Aorta (tissue), 4 donors: Measurements from ENCODE around the gene SETD5. TPM values are rescaled to one million over a fixed set of nuclear protein-coding genes. Genes with fewer than 3 reads are reported as not detected.

Experiments
- polyA plus RNA-seq, 2 donors: library from polyadenylated mRNA; stranded (reverse); fragments of 200-250 nt; gene quantifications; one replicate each; pipeline ENCODE4 v1.2.3, GENCODE V29; 2013
- total RNA-seq, 2 donors: library from RNA; stranded (reverse); fragmentation: NEBNext Ultra II Directional; extraction: Animal tissue kit (Norgen Biotek cat#: 25700); gene quantifications; one replicate each; pipeline ENCODE4 v1.2.1, GENCODE V29; 2021
- donor health status: healthy with polysubstance abuse.
- donor health status: Bipolar disorder and iron deficiency.
- donor health status: DM: no; HTN: no; CAD: no.
- donor health status: DM: yes; HTN: yes; CAD: no.

Gene SETD5
- total and polyA plus RNA-seq, 4 donors: 13.9 to 200 (median 92.7) TPM

Other genes starting within 250 kb of the SETD5 start
- gene SRGAP3, start 148.0 kb upstream of the SETD5 start, total RNA-seq: 10 to 100 TPM in 1 of 2 donors, 1 to 10 TPM in 1; 2.0 to 11.7 TPM
- under 1 TPM; 0.26 to 0.63 TPM for gene SRGAP3, start 148.0 kb upstream of the SETD5 start, polyA plus RNA-seq
- gene THUMPD3, start 34.6 kb upstream of the SETD5 start, total RNA-seq: 10 to 100 TPM; 23.8 to 26.2 TPM
- gene THUMPD3, start 34.6 kb upstream of the SETD5 start, polyA plus RNA-seq: 10 to 100 TPM; 16.9 to 22.5 TPM
- gene LHFPL4, start 156.2 kb downstream of the SETD5 start, total RNA-seq: not detected
- under 1 TPM in 1 of 2 donors, not detected in 1; 0.03 TPM for gene LHFPL4, start 156.2 kb downstream of the SETD5 start, polyA plus RNA-seq